GM23338 (cell line): ENCODE results near the gene PPP6R3. TPM values are rescaled to one million over a fixed set of nuclear protein-coding genes. Genes with fewer than 3 reads are reported as not detected.

ENCODE experiments used
- ATAC-seq: fragments of 200-7000 bp; cut with Tn5 transposase; 3 replicates; pipeline ENCODE4 v1.9.1; 2020
- DNase-seq: peaks from one replicate; pipeline ENCODE4 v3.0.0-alpha.2; 2015; ENCODE audit warnings: low spot score
- H2AFZ ChIP-seq: fragments of 200-600 bp; sonication (generic); 2 replicates; pipeline ENCODE4 v1.8.0; 2016; ENCODE audit warnings: antibody characterized with exemption, mild to moderate bottlenecking, moderate library complexity
- H3F3A ChIP-seq: fragments of 200-600 bp; sonication (generic); replicated peaks from 2 replicates; pipeline ENCODE4 v1.8.0; 2017; ENCODE audit warnings: antibody characterized with exemption, mixed run types, low read depth
- H3K27ac ChIP-seq: fragments of 200-600 bp; sonication (generic); 2 replicates; pipeline ENCODE4 v1.6.1; 2016; ENCODE audit warnings: low read depth
- H3K27me3 ChIP-seq: fragments of 200-600 bp; sonication (generic); 2 replicates; pipeline ENCODE4 v1.8.0; 2016; ENCODE audit warnings: mild to moderate bottlenecking, mixed run types, moderate library complexity; ENCODE audit not compliant: insufficient read depth
- H3K36me3 ChIP-seq: fragments of 200-600 bp; sonication (generic); 2 replicates; pipeline ENCODE4 v1.8.0; 2016; ENCODE audit warnings: mild to moderate bottlenecking; ENCODE audit not compliant: insufficient read depth
- H3K4me1 ChIP-seq: fragments of 200-600 bp; sonication (generic); 2 replicates; pipeline ENCODE4 v1.8.0; 2016; ENCODE audit warnings: mild to moderate bottlenecking, moderate library complexity; ENCODE audit not compliant: insufficient read depth
- H3K4me2 ChIP-seq: fragments of 200-600 bp; sonication (generic); 2 replicates; pipeline ENCODE4 v1.7.1; 2017; ENCODE audit warnings: mixed run types
- H3K4me3 ChIP-seq: fragments of 200-600 bp; sonication (generic); 2 replicates; pipeline ENCODE4 v1.6.1; 2016; ENCODE audit warnings: mixed run types
- H3K79me2 ChIP-seq: fragments of 200-600 bp; sonication (generic); replicated peaks from 2 replicates; pipeline ENCODE4 v1.8.0; 2017; ENCODE audit warnings: mild to moderate bottlenecking; ENCODE audit not compliant: insufficient read depth
- H3K9me2 ChIP-seq: fragments of 200-600 bp; sonication (generic); 2 replicates; pipeline ENCODE4 v1.8.0; 2017; ENCODE audit not compliant: insufficient read depth
- H4K20me1 ChIP-seq: fragments of 200-600 bp; sonication (generic); replicated peaks from 2 replicates; pipeline ENCODE4 v1.8.0; 2017; ENCODE audit warnings: mild to moderate bottlenecking; ENCODE audit not compliant: insufficient read depth
- H3K27ac Mint-ChIP-seq: 2 replicates; pipeline ENCODE4 v1.8.0; 2020; ENCODE audit warnings: inconsistent platforms, mild to moderate bottlenecking, moderate library complexity, mixed read lengths
- H3K27me3 Mint-ChIP-seq: 3 replicates; pipeline ENCODE4 v1.8.0; 2022; ENCODE audit warnings: low read depth, mild to moderate bottlenecking, moderate library complexity, mixed read lengths, inconsistent platforms; ENCODE audit not compliant: insufficient read depth, poor library complexity
- H3K36me3 Mint-ChIP-seq: 3 replicates; pipeline ENCODE4 v1.8.0; 2021; ENCODE audit warnings: low read depth, mild to moderate bottlenecking, inconsistent platforms, moderate library complexity, mixed read lengths
- H3K4me1 Mint-ChIP-seq: 3 replicates; pipeline ENCODE4 v1.8.0; 2020; ENCODE audit warnings: mild to moderate bottlenecking, inconsistent platforms, mixed read lengths
- H3K4me3 Mint-ChIP-seq: 3 replicates; pipeline ENCODE4 v1.8.0; 2021; ENCODE audit warnings: moderate library complexity, mild to moderate bottlenecking, inconsistent platforms, mixed read lengths
- H3K9me3 Mint-ChIP-seq: 3 replicates; pipeline ENCODE4 v1.8.0; 2020; ENCODE audit warnings: moderate library complexity, mild to moderate bottlenecking, inconsistent platforms, mixed read lengths
- CREB1 ChIP-seq: fragments of 250-450 bp; sonication (Bioruptor Pico); IDR thresholded peaks from 2 replicates; pipeline ENCODE4 v1.5.0; 2020; ENCODE audit warnings: low read depth, mild to moderate bottlenecking, moderate library complexity
- CTCF ChIP-seq, 2 experiments: fragments of 200-600 bp in 1 of 2; sonication (generic) in 1 of 2; conservative IDR thresholded peaks; 2 replicates each; pipeline versions ENCODE4 v1.5.1 to v1.6.1; 2016 to 2017; ENCODE audit warnings: antibody characterized with exemption in 2 of 2, low read depth in 2 of 2, mild to moderate bottlenecking in 2 of 2, moderate library complexity in 1 of 2
- EZH2 ChIP-seq: fragments of 200-600 bp; sonication (generic); IDR thresholded peaks from one replicate; pipeline ENCODE4 v1.8.0; 2017; ENCODE audit warnings: antibody characterized with exemption, mild to moderate bottlenecking, low read depth; ENCODE audit not compliant: unreplicated experiment
- JUNB ChIP-seq: IDR thresholded peaks from one replicate; pipeline ENCODE4 v1.6.1; 2016; ENCODE audit warnings: antibody characterized with exemption; ENCODE audit not compliant: unreplicated experiment
- POLR2AphosphoS5 ChIP-seq: IDR thresholded peaks from 2 replicates; pipeline ENCODE4 v1.6.1; 2016; ENCODE audit warnings: antibody characterized with exemption, low read depth
- REST ChIP-seq: IDR thresholded peaks from one replicate; pipeline ENCODE4 v1.6.1; 2018; ENCODE audit warnings: antibody characterized with exemption; ENCODE audit not compliant: unreplicated experiment
- STAT1 ChIP-seq: IDR thresholded peaks from one replicate; pipeline ENCODE4 v1.6.1; 2016; ENCODE audit warnings: antibody characterized with exemption; ENCODE audit not compliant: unreplicated experiment
- ZNF331 ChIP-seq: fragments of 250-450 bp; sonication (Bioruptor Pico); IDR thresholded peaks from 2 replicates; pipeline ENCODE4 v1.5.0; 2020; ENCODE audit warnings: low read depth, mild to moderate bottlenecking, moderate library complexity
- ZNF462 ChIP-seq: fragments of 250-450 bp; sonication (Bioruptor Pico); IDR thresholded peaks from 2 replicates; pipeline ENCODE4 v1.5.0; 2020; ENCODE audit warnings: mild to moderate bottlenecking, moderate library complexity
- polyA plus RNA-seq: library from polyadenylated mRNA; unstranded; fragments of >200 nt; fragmentation: Nextera tagmentation; extraction: Ambion mirVana; gene quantifications from 2 replicates; pipeline ENCODE4 v1.2.1, GENCODE V29; 2016
- total RNA-seq: library from RNA; depleted of rRNA; stranded (reverse); fragments of >200 nt; shearing (Covaris generic); gene quantifications from 2 replicates; pipeline ENCODE4 v1.2.3, GENCODE V29; 2014

The PPP6R3 gene
- total and polyA plus RNA-seq, 2 experiments from 2014 or later, result 170 to 268 TPM

GRCh38 chr11:68564261-68564660, 103.7 kb downstream of the PPP6R3 start:
- TF ChIP-seq EZH2 (no peak), STAT1 (no peak), CTCF (conservative IDR thresholded peaks at IDR 0.05; ENCODE audit: low read depth in 2 of 2) (no peak), POLR2AphosphoS5 (no peak)
- H2AFZ ChIP-seq, result no peak overlapping the region
- peaks cover 24% of the 10 kb centered on the region for H3K36me3 ChIP-seq
- no peaks in the 10 kb centered on the region for H3K9me3 Mint-ChIP-seq
- H3K4me1 ChIP-seq, result no peaks in the 10 kb centered on the region
- 0 out of 2 replicates have a peak overlapping the region, but pooled peaks have one; percentile 14 for H3K27ac ChIP-seq
- H3F3A ChIP-seq, result 0 out of 2 replicates have a peak, but pooled peaks cover 9% of the 10 kb centered on the region
- no peaks in the 10 kb centered on the region for H3K4me1 Mint-ChIP-seq
- H3K27me3 Mint-ChIP-seq, result no peaks in the 10 kb centered on the region
- DNase-seq (no peak), ATAC-seq (no peak)
- no peak overlapping the region for H3K27ac Mint-ChIP-seq
- H3K4me2 ChIP-seq, result no peak overlapping the region
- H3K9me2 ChIP-seq, result no peaks in the 10 kb centered on the region
- H3K27me3 ChIP-seq, result no peaks in the 10 kb centered on the region
- H3K4me3 Mint-ChIP-seq, result no peak overlapping the region
- H3K79me2 ChIP-seq, result peaks cover 21% of the 10 kb centered on the region
- H3K4me3 ChIP-seq, result no peak overlapping the region
- peaks cover 71% of the 10 kb centered on the region for H3K36me3 Mint-ChIP-seq
- H4K20me1 ChIP-seq, result peaks cover 30% of the 10 kb centered on the region; the same call in 1 of the 2 replicates

GRCh38 chr11:68565768-68566167, 105.2 kb downstream of the PPP6R3 start:
- H3K9me3 Mint-ChIP-seq, result no peaks in the 10 kb centered on the region
- Histone ChIP-seq H3K4me2 (no peak overlapping the region), H3K9me2 (no peaks in the 10 kb centered on the region), H3K27me3 (no peaks in the 10 kb centered on the region), H3K27ac (peak overlapping the region; percentile 17; the same call in 1 of the 2 replicates), H4K20me1 (peaks cover 33% of the 10 kb centered on the region; the same call in 1 of the 2 replicates), H3K79me2 (peaks cover 36% of the 10 kb centered on the region), H2AFZ (no peak overlapping the region), H3K4me3 (no peak overlapping the region), H3K4me1 (no peaks in the 10 kb centered on the region), H3K36me3 (peaks cover 24% of the 10 kb centered on the region), H3F3A (0 out of 2 replicates have a peak, but pooled peaks cover 9% of the 10 kb centered on the region)
- H3K27me3 Mint-ChIP-seq, result no peaks in the 10 kb centered on the region
- no peaks in the 10 kb centered on the region for H3K4me1 Mint-ChIP-seq
- ATAC-seq (peak; percentile 31; the same call in 2 of the 3 replicates), DNase-seq (no peak)
- H3K36me3 Mint-ChIP-seq, result peaks cover 70% of the 10 kb centered on the region
- H3K4me3 Mint-ChIP-seq, result no peak overlapping the region
- no peak overlapping the region for H3K27ac Mint-ChIP-seq
- TF ChIP-seq POLR2AphosphoS5 (no peak), REST (no peak), JUNB (no peak), CREB1 (no peak), ZNF331 (no peak), ZNF462 (no peak)
